Renal pelvis (tissue), 4 donors: ENCODE measurements around the gene VASN. TPM values are rescaled to one million over a fixed set of nuclear protein-coding genes. Genes with fewer than 3 reads are reported as not detected.

ENCODE experiments used
- DNase-seq: peaks from one replicate; pipeline ENCODE4 v3.0.0-alpha.2; 2013
- polyA plus RNA-seq, 3 donors: library from polyadenylated mRNA; unstranded; fragments of 120-200 nt; gene quantifications; one replicate each; pipeline ENCODE4 v1.2.1, GENCODE V29; 2013; ENCODE audit not compliant: insufficient read length in 3 of 3

Gene VASN
- polyA plus RNA-seq, 3 donors: 53.6 to 74.6 (median 67.2) TPM

DNA sequence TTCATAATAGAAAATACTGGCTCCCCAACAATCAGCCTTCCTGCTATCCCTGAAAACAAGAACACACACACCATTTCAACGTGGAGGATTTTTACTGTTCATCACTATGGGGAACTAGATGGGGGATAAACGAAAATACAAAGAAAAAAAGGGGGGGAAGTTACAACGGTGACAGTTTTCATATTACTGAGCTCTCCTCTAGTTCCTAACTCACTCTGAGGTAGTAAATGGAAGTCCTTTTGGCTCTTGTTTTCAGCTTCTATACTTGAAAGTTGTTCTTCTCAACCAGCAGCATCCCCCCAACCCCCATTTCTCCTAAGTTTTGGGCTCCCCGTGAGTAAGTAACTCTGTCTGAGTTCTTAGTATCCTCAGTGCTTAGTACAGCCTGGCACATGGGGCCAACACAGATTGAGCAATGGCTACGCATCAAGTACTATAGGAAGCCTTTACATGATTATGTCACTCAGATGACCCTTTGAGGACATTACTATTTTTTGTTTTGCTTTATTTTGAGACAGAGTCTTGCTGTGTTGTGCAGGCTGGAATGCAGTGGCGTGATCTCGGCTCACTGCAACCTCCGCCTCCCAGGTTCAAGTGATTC, 49.0 kb downstream of the VASN start:
- DNase-seq: no peak

GRCh38 chr16:4425378-4426020, 53.9 kb downstream of the VASN start, which contains the start of gene DNAJA3:
DNAJA3 (plus strand) TSS chr16:4425868; CDS start chr16:4425882, 14 bp downstream.
- DNase-seq: peak; percentile 91

- no peak for DNase-seq
Observed at GRCh38 chr16:4426021-4426684, 54.5 kb downstream of the VASN start.

GRCh38 chr16:4426722-4427372, 55.2 kb downstream of the VASN start:
- DNase-seq: no peak

- DNase-seq: no peak
Observed at GRCh38 chr16:4428500-4428899, 56.9 kb downstream of the VASN start.

DNA sequence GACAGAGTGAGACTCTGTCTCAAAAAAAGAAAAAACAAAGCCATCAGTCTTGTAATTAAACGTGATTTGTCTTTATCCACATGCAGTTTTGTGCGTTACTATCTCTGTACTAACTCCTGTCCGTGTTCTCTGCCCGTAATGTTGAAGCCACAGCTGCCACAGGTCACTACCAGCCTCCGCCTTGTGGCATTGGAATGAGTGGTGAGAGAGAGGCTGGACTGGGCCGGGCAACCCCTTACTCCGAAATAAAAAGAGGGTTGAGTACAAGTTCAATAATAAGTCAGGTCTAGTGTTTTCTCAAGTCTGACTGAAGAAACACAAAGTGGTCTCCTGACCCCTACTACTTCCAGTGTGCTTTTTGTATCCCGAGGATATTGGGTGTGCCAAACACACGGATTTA, 59.4 kb downstream of the VASN start:
- no peak for DNase-seq

Other genes with a start within 250 kb of the VASN start
- gene SRL, start 129.8 kb upstream of the VASN start, polyA plus RNA-seq: 1 to 10 TPM; 1.1 to 1.6 (median 1.2) TPM
- gene TFAP4, start 98.8 kb upstream of the VASN start, polyA plus RNA-seq: 10 to 100 TPM; 21.6 to 27.1 (median 22.1) TPM
- gene GLIS2, start 55.8 kb upstream of the VASN start, polyA plus RNA-seq: 10 to 100 TPM; 46.2 to 52.4 (median 50.6) TPM
- 10 to 100 TPM; 25.3 to 33.4 (median 30.7) TPM for gene PAM16, start 20.5 kb upstream of the VASN start, polyA plus RNA-seq
- 10 to 100 TPM; 21.2 to 25.0 (median 24.6) TPM for gene CORO7, start 44.7 kb downstream of the VASN start, polyA plus RNA-seq
- 10 to 100 TPM; 37.6 to 48.6 (median 44.2) TPM for gene DNAJA3, start 54.0 kb downstream of the VASN start, polyA plus RNA-seq
- 10 to 100 TPM; 45.0 to 49.8 (median 48.8) TPM for gene NMRAL1, start 102.8 kb downstream of the VASN start, polyA plus RNA-seq
- gene HMOX2, start 104.5 kb downstream of the VASN start, polyA plus RNA-seq: 10 to 100 TPM; 41.2 to 54.5 (median 47.8) TPM
- gene CDIP1, start 166.9 kb downstream of the VASN start, polyA plus RNA-seq: 10 to 100 TPM; 32.3 to 35.9 (median 32.6) TPM
- gene C16orf96, start 184.5 kb downstream of the VASN start, polyA plus RNA-seq: under 1 TPM; 0.28 to 0.40 (median 0.38) TPM
- 10 to 100 TPM; 23.4 to 28.5 (median 23.9) TPM for gene UBALD1, start 243.0 kb downstream of the VASN start, polyA plus RNA-seq